ENCODE data around the gene ACOT11. TPM values are rescaled to one million over a fixed set of nuclear protein-coding genes. Genes with fewer than 3 reads are reported as not detected.

ACOT11 gene
- total RNA-seq, 1 donor from 2014 or later: 1.7 TPM

DNA sequence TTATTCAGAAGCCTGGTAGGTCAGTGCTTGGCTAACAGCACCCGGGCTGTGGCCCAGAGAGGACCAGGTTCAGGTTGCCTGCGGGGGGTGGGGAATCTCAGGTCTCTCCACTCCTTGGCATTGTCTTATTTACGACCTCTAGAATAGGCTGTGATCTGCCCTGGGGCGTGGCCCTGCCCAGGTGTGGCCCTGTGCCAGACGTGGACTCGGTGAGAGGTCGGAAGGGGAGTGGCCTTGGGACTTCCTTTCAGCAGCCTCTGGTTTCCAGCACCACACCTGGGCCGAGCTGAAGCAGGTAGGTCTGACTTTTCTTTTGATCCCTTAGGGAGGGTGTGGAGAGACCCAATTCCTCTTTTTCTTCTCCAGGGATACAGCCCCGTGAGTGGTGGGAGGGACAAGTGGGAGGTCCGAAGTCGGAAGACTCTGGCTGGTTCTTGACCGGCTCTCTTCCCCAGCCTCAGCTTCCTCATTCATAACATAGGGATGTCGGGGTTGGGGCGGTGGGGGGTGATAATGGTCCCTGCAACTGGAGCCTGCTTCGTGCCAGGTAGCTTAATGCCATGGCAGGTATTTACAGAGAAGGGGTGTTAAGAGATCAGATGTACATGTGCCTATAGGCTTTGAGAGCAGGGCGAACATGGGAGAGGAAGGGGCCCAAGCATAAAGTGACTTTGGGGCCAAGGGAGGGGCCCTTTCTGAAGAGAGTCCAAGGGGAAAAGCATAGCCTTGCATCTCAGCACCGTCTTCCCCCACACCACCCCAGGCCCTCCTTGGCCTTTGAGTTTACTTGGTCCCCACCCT is 16.5 kb downstream of the ACOT11 start:
- Mint-ChIP-seq H3K36me3 (ENCODE audit: insufficient read depth) (no peaks in the 10 kb centered on the region), H3K27ac (no peak overlapping the region), H3K9me3 (ENCODE audit: low read depth) (no peaks in the 10 kb centered on the region), H3K27me3 (peaks cover 10% of the 10 kb centered on the region), H3K4me3 (ENCODE audit: low read depth) (no peak overlapping the region), H3K4me1 (ENCODE audit: low read depth) (no peaks in the 10 kb centered on the region)
- TF ChIP-seq, protein P1, sequence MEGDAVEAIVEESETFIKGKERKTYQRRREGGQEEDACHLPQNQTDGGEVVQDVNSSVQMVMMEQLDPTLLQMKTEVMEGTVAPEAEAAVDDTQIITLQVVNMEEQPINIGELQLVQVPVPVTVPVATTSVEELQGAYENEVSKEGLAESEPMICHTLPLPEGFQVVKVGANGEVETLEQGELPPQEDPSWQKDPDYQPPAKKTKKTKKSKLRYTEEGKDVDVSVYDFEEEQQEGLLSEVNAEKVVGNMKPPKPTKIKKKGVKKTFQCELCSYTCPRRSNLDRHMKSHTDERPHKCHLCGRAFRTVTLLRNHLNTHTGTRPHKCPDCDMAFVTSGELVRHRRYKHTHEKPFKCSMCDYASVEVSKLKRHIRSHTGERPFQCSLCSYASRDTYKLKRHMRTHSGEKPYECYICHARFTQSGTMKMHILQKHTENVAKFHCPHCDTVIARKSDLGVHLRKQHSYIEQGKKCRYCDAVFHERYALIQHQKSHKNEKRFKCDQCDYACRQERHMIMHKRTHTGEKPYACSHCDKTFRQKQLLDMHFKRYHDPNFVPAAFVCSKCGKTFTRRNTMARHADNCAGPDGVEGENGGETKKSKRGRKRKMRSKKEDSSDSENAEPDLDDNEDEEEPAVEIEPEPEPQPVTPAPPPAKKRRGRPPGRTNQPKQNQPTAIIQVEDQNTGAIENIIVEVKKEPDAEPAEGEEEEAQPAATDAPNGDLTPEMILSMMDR (IDR thresholded peaks at IDR 0.05; ENCODE audit: unreplicated experiment): no peak
- DNase-seq (ENCODE audit: low spot score, unreplicated experiment): no peak

DNA sequence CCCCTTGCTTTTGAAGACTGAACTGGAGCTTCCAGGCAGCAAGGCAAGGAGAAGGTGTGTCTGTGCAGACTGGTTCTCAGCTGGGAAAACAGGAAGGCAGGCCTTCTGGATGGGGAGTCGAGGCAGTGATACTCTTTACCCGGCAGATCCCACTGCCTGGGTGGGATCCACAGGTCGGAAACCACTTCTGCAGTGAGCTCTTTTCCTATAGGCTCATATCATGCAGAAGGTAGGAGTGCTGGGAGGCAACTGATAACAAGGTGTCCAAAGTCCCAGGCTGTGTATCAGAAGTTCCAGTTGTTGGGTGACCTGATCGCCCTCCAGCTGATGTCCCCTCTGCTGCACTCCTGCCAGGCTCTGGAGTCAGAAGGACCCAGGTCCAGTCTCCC is 17.1 kb downstream of the ACOT11 start:
- no peak overlapping the region for H3K4me3 Mint-ChIP-seq (ENCODE audit: low read depth)
- H3K9me3 Mint-ChIP-seq (ENCODE audit: low read depth): no peaks in the 10 kb centered on the region
- no peak overlapping the region for H3K27ac Mint-ChIP-seq
- DNase-seq (ENCODE audit: low spot score, unreplicated experiment): no peak
- peaks cover 10% of the 10 kb centered on the region for H3K27me3 Mint-ChIP-seq
- H3K4me1 Mint-ChIP-seq (ENCODE audit: low read depth): no peaks in the 10 kb centered on the region
- H3K36me3 Mint-ChIP-seq (ENCODE audit: insufficient read depth): no peaks in the 10 kb centered on the region
- TF ChIP-seq, protein P1 (IDR thresholded peaks at IDR 0.05; ENCODE audit: unreplicated experiment): no peak

DNA sequence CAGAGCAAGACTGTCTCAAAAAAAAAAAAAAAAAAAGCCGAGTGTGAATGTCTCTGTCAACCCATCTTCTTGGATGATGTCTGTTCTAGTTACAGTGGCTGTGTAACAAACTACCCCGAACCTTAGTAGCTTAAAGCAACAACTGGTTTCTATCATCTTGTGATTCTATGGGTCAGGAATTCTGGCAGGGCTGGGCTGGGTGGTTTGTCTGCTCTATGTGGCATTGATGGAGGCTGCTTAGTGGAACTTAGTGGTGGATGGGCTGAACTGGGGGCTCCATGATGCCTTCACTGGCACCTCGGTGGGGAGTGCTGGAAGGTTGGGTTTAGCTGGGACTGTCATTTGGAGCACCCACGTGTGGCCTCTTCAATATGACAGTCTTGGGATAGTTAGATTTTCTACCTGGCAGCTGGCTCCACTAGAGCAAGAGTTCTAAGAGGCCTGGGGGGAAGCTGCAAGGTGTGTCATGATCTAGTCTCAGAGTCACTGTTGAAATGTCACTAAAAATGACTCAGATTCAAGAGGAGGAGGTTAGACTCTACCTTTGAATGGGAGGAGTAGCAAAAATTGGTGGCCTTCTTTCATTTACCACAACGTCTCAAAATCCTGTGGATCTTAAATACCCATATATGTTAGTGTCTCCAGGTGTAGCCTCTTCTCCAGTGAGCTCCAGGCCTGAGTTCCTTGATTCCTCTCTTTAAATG is 18.6 kb downstream of the ACOT11 start:
- Mint-ChIP-seq H3K27me3 (peaks cover 10% of the 10 kb centered on the region), H3K4me1 (ENCODE audit: low read depth) (no peaks in the 10 kb centered on the region), H3K27ac (no peak overlapping the region), H3K4me3 (ENCODE audit: low read depth) (no peak overlapping the region), H3K36me3 (ENCODE audit: insufficient read depth) (no peaks in the 10 kb centered on the region), H3K9me3 (ENCODE audit: low read depth) (no peaks in the 10 kb centered on the region)
- no peak for DNase-seq (ENCODE audit: low spot score, unreplicated experiment)
- TF ChIP-seq, protein P1 (IDR thresholded peaks at IDR 0.05; ENCODE audit: unreplicated experiment): no peak

- no peak for DNase-seq (ENCODE audit: low spot score, unreplicated experiment)
- H3K27me3 Mint-ChIP-seq: peaks cover 10% of the 10 kb centered on the region
- H3K36me3 Mint-ChIP-seq (ENCODE audit: insufficient read depth): no peaks in the 10 kb centered on the region
- H3K4me1 Mint-ChIP-seq (ENCODE audit: low read depth): peaks cover 2% of the 10 kb centered on the region
- no peaks in the 10 kb centered on the region for H3K9me3 Mint-ChIP-seq (ENCODE audit: low read depth)
- TF ChIP-seq, protein P1 (IDR thresholded peaks at IDR 0.05; ENCODE audit: unreplicated experiment): no peak
- H3K4me3 Mint-ChIP-seq (ENCODE audit: low read depth): no peak overlapping the region
- H3K27ac Mint-ChIP-seq: no peak overlapping the region
Observed at GRCh38 chr1:54567961-54568360, 19.9 kb downstream of the ACOT11 start.

- peaks cover 2% of the 10 kb centered on the region for H3K4me1 Mint-ChIP-seq (ENCODE audit: low read depth)
- no peaks in the 10 kb centered on the region for H3K9me3 Mint-ChIP-seq (ENCODE audit: low read depth)
- H3K4me3 Mint-ChIP-seq (ENCODE audit: low read depth): no peak overlapping the region
- H3K36me3 Mint-ChIP-seq (ENCODE audit: insufficient read depth): no peaks in the 10 kb centered on the region
- TF ChIP-seq, protein P1 (IDR thresholded peaks at IDR 0.05; ENCODE audit: unreplicated experiment): no peak
- peak overlapping the region; percentile 73 for H3K27ac Mint-ChIP-seq
- DNase-seq (ENCODE audit: low spot score, unreplicated experiment): no peak
- H3K27me3 Mint-ChIP-seq: peaks cover 10% of the 10 kb centered on the region
Observed at GRCh38 chr1:54569339-54569738, 21.3 kb downstream of the ACOT11 start.

All from progenitor cell of endocrine pancreas (in vitro differentiated cells).